GM12892 (cell line): Measurements from ENCODE around the gene CHMP6.

Experiments used
- POLR2A ChIP-seq: IDR thresholded peaks from 2 replicates; pipeline ENCODE4 v1.6.1; 2011; ENCODE audit warnings: low read depth, low read length, control low read depth
- POLR2AphosphoS5 ChIP-seq: IDR thresholded peaks from 2 replicates; pipeline ENCODE4 v1.6.1; 2011; ENCODE audit warnings: low read depth, low read length, control low read depth
- TAF1 ChIP-seq: IDR thresholded peaks from 2 replicates; pipeline ENCODE4 v1.6.1; 2011; ENCODE audit warnings: low read depth, mild to moderate bottlenecking, control low read depth, low read length, borderline replicate concordance

DNA sequence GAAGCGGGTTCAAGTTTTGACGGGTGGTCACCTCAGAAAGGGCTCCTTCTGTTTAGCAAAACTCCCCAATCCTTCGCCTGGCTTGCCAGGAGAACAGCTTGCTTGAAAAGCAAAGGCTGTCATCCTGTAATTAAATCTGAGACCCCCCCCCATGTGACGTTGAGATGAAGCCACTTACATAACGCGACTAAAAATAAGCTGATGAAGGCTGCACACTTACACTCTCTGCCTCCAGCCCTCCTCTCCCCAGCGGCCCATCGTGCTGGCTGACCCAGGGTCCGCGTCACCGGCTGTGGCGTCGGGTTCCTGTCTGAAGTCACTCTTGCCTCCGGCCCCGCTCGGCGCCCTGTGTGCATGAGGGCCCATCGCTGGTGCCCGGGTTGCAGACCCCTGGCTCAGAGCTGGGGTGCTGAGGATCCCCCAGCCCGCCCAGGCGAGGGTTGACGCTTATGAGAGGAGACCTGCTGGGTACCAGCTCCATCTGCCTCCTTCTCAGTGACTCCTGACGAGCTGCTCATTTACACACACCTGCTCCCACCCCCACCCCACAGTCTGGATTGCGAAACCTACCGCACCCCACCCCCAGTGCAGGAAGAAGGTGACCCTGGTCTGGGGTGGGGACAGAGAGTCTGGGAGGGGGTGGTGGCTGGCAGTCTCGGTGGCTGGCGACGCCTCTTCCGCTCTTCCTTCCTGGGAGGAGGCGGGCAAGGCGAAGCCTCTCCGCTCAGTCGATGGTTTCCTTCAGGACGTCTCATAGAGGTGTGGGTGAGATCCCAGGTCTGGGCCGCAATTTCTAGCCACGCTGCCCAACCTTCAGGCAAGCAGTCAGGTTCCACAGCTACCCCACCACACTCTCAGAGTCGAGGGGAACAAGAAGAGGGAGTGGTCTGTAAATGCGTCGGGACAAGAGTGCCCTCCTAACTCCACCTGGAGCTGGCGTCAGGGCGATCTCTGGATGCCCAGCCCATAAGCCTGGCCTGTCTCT lies 40.2 kb downstream of the CHMP6 start:
- TF ChIP-seq POLR2AphosphoS5: no peak
- no peak for TF ChIP-seq POLR2A
- no peak for TF ChIP-seq TAF1
